ENCODE data around the gene EPHA3. TPM values are rescaled to one million over a fixed set of nuclear protein-coding genes. Genes with fewer than 3 reads are reported as not detected.

The EPHA3 gene
- total RNA-seq, 1 donor from 2014 or later: 5.0 TPM

DNA sequence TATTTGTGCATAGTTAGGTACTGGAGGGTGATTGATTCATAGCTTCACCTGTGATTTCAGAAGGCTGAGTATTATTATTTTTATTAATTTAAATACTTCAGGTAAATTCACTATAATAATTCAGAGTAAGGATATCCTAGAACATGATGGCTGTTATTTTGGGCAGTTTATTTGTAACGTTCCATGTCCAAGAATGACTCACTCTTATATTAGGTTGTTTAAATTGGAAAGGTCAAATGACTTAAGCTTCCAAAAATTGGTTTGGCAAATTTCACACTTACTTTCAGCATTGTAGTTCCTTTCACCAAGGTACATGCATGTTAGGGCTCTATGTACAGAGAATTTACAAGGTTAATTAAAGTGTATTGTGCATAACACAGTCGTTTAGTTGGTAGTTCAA is 120.2 kb downstream of the EPHA3 start:
- H3K9me3 ChIP-seq (ENCODE audit: insufficient read depth, low read depth, low read length): no peaks in the 10 kb centered on the region
- no peak for TF ChIP-seq EZH2 (IDR thresholded peaks at IDR 0.05; ENCODE audit: insufficient read depth, low read length)
- TF ChIP-seq, protein P1, sequence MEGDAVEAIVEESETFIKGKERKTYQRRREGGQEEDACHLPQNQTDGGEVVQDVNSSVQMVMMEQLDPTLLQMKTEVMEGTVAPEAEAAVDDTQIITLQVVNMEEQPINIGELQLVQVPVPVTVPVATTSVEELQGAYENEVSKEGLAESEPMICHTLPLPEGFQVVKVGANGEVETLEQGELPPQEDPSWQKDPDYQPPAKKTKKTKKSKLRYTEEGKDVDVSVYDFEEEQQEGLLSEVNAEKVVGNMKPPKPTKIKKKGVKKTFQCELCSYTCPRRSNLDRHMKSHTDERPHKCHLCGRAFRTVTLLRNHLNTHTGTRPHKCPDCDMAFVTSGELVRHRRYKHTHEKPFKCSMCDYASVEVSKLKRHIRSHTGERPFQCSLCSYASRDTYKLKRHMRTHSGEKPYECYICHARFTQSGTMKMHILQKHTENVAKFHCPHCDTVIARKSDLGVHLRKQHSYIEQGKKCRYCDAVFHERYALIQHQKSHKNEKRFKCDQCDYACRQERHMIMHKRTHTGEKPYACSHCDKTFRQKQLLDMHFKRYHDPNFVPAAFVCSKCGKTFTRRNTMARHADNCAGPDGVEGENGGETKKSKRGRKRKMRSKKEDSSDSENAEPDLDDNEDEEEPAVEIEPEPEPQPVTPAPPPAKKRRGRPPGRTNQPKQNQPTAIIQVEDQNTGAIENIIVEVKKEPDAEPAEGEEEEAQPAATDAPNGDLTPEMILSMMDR (IDR thresholded peaks at IDR 0.05; ENCODE audit: insufficient read depth, low read depth, low read length): no peak
- Mint-ChIP-seq H3K36me3 (ENCODE audit: low read depth, unreplicated experiment) (no peaks in the 10 kb centered on the region), H3K27ac (ENCODE audit: unreplicated experiment) (no peak overlapping the region), H3K4me1 (ENCODE audit: low read depth, unreplicated experiment) (no peaks in the 10 kb centered on the region), H3K9me3 (ENCODE audit: unreplicated experiment) (no peaks in the 10 kb centered on the region), H3K4me3 (ENCODE audit: unreplicated experiment) (no peak overlapping the region), H3K27me3 (ENCODE audit: low read depth, unreplicated experiment) (no peaks in the 10 kb centered on the region)
- H3K27ac ChIP-seq (ENCODE audit: low read depth, low read length): no peak overlapping the region
- H3K4me1 ChIP-seq (ENCODE audit: insufficient read depth, low read length): peaks cover 3% of the 10 kb centered on the region
- H4K20me1 ChIP-seq (ENCODE audit: insufficient read depth, low read length): no peaks in the 10 kb centered on the region
- FAIRE-seq (no peak), DNase-seq (ENCODE audit: low read depth) (peak; percentile 23)
- no peaks in the 10 kb centered on the region for H3K27me3 ChIP-seq (ENCODE audit: insufficient read depth, low read length)
- H3K4me3 ChIP-seq (ENCODE audit: insufficient read depth, low read depth, low read length): no peak overlapping the region
- H2AFZ ChIP-seq (ENCODE audit: low read depth, low read length): no peak overlapping the region
- no peaks in the 10 kb centered on the region for H3K79me2 ChIP-seq (ENCODE audit: insufficient read depth, low read length)
- no peak overlapping the region for H3K9ac ChIP-seq (ENCODE audit: low read length)
- H3K4me2 ChIP-seq (ENCODE audit: low read length): peak overlapping the region; percentile 57
- no peaks in the 10 kb centered on the region for H3K36me3 ChIP-seq (ENCODE audit: insufficient read depth, low read length)

DNA sequence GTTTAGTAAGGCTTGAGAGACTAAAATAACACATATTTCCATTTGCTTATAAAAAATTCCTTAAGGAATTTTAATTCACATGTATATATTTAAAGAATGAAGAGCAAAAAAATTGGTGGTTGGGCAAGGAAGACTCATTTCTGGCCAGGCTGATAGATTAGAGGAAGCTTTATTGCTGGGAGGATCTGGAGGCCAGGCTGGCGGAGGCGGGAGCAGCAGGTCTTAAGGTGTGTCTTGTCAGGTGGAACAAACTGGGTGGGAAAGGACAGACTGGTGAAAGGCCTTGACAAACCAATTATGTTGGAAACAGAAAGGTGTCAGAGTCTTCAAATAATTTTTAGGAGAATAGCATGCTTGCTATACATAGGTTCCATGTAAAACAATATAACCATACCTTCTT is 124.7 kb downstream of the EPHA3 start:
- Mint-ChIP-seq H3K36me3 (ENCODE audit: low read depth, unreplicated experiment) (no peaks in the 10 kb centered on the region), H3K9me3 (ENCODE audit: unreplicated experiment) (no peaks in the 10 kb centered on the region), H3K27ac (ENCODE audit: unreplicated experiment) (no peak overlapping the region), H3K4me3 (ENCODE audit: unreplicated experiment) (no peak overlapping the region), H3K27me3 (ENCODE audit: low read depth, unreplicated experiment) (no peaks in the 10 kb centered on the region), H3K4me1 (ENCODE audit: low read depth, unreplicated experiment) (no peaks in the 10 kb centered on the region)
- Histone ChIP-seq H3K9ac (ENCODE audit: low read length) (no peak overlapping the region), H2AFZ (ENCODE audit: low read depth, low read length) (no peak overlapping the region), H3K9me3 (ENCODE audit: insufficient read depth, low read depth, low read length) (no peaks in the 10 kb centered on the region), H3K4me1 (ENCODE audit: insufficient read depth, low read length) (peaks cover 3% of the 10 kb centered on the region), H3K27me3 (ENCODE audit: insufficient read depth, low read length) (no peaks in the 10 kb centered on the region), H3K79me2 (ENCODE audit: insufficient read depth, low read length) (no peaks in the 10 kb centered on the region), H3K36me3 (ENCODE audit: insufficient read depth, low read length) (no peaks in the 10 kb centered on the region), H4K20me1 (ENCODE audit: insufficient read depth, low read length) (no peaks in the 10 kb centered on the region), H3K4me3 (ENCODE audit: insufficient read depth, low read depth, low read length) (no peak overlapping the region), H3K27ac (ENCODE audit: low read depth, low read length) (no peak overlapping the region), H3K4me2 (ENCODE audit: low read length) (no peak overlapping the region)
- DNase-seq (ENCODE audit: low read depth) (no peak), FAIRE-seq (no peak)
- no peak for TF ChIP-seq EZH2 (IDR thresholded peaks at IDR 0.05; ENCODE audit: insufficient read depth, low read length)
- TF ChIP-seq, protein P1 (IDR thresholded peaks at IDR 0.05; ENCODE audit: insufficient read depth, low read depth, low read length): no peak

DNA sequence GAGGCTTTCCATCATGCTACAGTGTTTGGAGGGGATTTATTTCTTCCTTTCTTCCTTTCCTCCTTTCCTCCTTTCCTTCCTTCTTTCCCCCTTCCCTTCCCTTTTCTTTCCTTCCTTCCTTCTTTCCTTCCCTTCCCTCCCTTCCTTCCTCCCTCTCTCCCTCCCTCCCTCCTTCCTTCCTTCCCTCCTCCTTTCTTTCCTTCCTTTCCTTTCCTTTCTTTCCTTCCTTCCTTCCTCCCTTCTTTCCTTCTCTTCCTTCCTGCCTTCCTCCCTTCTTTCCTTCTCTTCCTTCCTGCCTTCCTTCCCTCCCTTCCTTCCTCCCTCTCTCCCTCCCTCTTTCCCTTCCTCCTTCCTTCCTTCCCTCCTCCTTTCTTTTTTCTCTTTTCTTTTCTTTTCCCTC is 127.2 kb downstream of the EPHA3 start:
- Histone ChIP-seq H2AFZ (ENCODE audit: low read depth, low read length) (no peak overlapping the region), H3K27ac (ENCODE audit: low read depth, low read length) (no peak overlapping the region), H3K4me1 (ENCODE audit: insufficient read depth, low read length) (no peaks in the 10 kb centered on the region), H3K4me2 (ENCODE audit: low read length) (no peak overlapping the region), H3K9me3 (ENCODE audit: insufficient read depth, low read depth, low read length) (no peaks in the 10 kb centered on the region), H3K79me2 (ENCODE audit: insufficient read depth, low read length) (no peaks in the 10 kb centered on the region), H3K9ac (ENCODE audit: low read length) (no peak overlapping the region), H4K20me1 (ENCODE audit: insufficient read depth, low read length) (no peaks in the 10 kb centered on the region), H3K36me3 (ENCODE audit: insufficient read depth, low read length) (no peaks in the 10 kb centered on the region), H3K27me3 (ENCODE audit: insufficient read depth, low read length) (no peaks in the 10 kb centered on the region), H3K4me3 (ENCODE audit: insufficient read depth, low read depth, low read length) (no peak overlapping the region)
- H3K4me1 Mint-ChIP-seq (ENCODE audit: low read depth, unreplicated experiment): no peaks in the 10 kb centered on the region
- H3K36me3 Mint-ChIP-seq (ENCODE audit: low read depth, unreplicated experiment): no peaks in the 10 kb centered on the region
- H3K27ac Mint-ChIP-seq (ENCODE audit: unreplicated experiment): no peak overlapping the region
- DNase-seq (ENCODE audit: low read depth) (no peak), FAIRE-seq (no peak)
- H3K27me3 Mint-ChIP-seq (ENCODE audit: low read depth, unreplicated experiment): no peaks in the 10 kb centered on the region
- no peaks in the 10 kb centered on the region for H3K9me3 Mint-ChIP-seq (ENCODE audit: unreplicated experiment)
- no peak overlapping the region for H3K4me3 Mint-ChIP-seq (ENCODE audit: unreplicated experiment)
- TF ChIP-seq, protein P1 (IDR thresholded peaks at IDR 0.05; ENCODE audit: insufficient read depth, low read depth, low read length): no peak
- TF ChIP-seq EZH2 (IDR thresholded peaks at IDR 0.05; ENCODE audit: insufficient read depth, low read length): no peak

Data from astrocyte (in vitro differentiated cells and primary cell).